Activated CD8-positive, alpha-beta memory T cell treated with anti-CD3 and anti-CD28 coated beads for 4 hours (primary cell): Measurements from ENCODE around the gene CLCN4.

Source experiments
- DNase-seq, 2 donors: peaks; one replicate each; pipeline ENCODE4 v3.0.0-alpha.2; 2020; ENCODE audit warnings: low read depth in 2 of 2

Gene CLCN4

DNA sequence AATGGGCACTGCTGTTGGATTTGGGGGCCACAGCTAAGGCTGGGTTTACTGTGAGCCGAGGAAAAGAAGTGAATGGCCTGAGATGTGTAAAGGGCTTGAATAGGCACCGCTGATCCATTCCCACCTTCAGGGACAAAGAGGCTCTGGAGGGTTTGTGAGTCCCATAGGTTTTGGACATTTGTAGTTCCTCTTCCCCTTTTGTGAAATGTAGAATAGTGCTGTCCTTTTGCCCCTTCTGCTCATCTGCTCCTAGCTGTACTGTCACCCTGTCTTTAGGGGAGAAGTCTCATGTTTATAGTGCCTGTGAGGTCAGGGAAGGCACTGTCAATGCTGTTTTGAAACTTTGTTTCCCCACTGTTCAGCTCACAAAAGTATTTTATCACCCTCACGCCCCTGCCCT is 26.4 kb upstream of the CLCN4 start:
- DNase-seq = no peak

GRCh38 chrX:10133980-10134676 is 22.6 kb upstream of the CLCN4 start:
- no peak for DNase-seq

DNA sequence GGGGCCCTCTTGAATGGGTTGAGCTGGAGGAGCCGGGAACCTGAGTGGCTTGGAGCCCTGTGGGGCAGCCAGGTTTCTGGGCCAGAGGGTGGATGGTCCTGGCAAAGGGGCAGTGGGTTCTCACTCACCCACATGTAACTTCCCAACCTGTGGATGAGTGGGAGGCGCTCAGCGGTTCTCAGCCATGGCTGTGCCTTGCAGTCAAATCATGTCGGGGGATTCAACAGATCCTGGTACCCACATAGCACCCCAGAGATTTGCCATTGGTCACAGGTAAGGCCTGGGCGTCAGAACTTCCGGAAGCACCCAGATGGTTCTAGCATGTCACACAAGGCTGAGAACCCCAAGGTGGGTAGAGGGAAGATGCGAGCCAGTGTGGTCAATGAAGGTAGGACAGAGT is 21.9 kb upstream of the CLCN4 start:
- no peak for DNase-seq

- no peak for DNase-seq
Observed at GRCh38 chrX:10135561-10136399, 21.0 kb upstream of the CLCN4 start.

GRCh38 chrX:10138726-10139125 is 18.0 kb upstream of the CLCN4 start:
- no peak for DNase-seq

GRCh38 chrX:10140264-10140663 is 16.5 kb upstream of the CLCN4 start:
- no peak for DNase-seq

- DNase-seq = no peak
Observed at GRCh38 chrX:10142041-10142599, 14.7 kb upstream of the CLCN4 start.

GRCh38 chrX:10143071-10143983 is 13.4 kb upstream of the CLCN4 start:
- no peak for DNase-seq

DNA sequence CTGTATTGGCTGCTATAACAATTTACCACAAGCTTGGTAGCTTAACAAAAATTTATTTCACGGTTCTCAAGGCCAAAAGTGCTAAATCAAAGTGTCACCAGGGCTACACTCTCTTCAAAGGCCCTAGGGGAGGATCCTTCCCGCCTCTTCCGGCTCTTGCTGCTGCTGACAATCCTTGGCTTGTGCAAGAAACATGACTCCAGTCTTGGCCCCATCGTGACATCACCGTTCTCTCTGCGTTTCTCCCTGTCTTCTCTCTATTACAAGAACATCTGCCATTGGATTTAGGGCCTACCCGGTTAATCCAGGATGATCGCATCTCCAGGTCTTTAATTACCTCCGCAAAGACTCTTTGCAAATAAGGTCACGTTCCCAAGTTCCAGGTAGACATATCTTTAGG is 10.4 kb upstream of the CLCN4 start:
- DNase-seq = no peak

GRCh38 chrX:10152086-10152485 is 4.7 kb upstream of the CLCN4 start:
- DNase-seq = no peak

DNA sequence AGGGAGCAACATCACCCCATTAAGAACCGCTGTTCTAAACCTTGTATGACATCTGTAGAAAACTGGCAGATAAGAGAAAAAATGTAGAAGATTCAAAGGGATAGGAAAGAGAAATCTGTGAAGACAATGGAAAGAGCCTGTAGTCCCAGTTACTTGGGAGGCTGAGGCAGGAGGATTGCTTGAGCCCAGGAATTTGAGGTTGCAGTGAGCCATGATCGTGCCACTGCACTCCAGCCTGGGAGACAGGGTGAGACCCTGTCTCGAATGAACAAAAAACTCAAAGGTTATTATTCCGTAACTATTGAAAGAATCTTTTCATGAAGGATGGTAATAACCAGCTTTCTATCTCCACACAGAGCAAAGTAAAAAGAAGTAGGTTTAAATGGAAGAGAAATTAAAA is 1.6 kb upstream of the CLCN4 start:
- DNase-seq = no peak

GRCh38 chrX:10157032-10157341 is 212 bp downstream of the CLCN4 start:
- DNase-seq = no peak

DNA sequence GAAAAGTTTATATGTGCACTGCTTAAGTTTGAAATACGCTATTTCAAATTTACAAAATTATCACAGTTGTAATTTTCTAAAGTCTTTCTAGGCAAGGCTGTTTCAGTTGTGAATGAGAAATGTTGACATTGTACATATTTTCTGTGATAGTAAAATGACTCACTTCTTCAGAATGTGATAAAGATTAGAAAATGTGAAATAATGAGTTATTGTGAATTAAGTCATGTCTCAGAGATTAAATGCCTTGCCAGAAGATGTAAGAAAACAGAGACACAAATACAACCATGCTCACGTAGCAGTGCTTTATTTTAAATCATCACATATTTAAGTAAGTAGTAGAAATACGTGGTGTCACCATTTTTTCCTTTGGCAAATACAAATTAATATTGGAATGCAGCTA is 768 bp downstream of the CLCN4 start:
- no peak for DNase-seq

- DNase-seq = no peak
Observed at GRCh38 chrX:10158279-10159144, 1.7 kb downstream of the CLCN4 start.

DNA sequence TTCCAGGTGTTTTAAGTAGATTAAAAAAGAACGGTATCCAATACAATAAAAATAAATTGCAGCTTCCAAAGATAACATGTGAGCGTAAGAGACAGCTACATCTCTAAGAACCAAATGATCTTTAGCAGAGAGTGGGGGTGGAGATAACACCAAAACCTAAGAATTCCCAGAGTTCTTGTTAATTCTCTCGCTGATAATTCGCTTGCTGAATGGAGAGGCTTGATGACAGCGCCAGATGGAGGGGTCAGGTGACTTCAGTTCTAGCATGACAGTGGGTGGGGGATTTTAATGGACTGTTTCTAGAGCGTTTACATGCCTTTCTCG is 2.3 kb downstream of the CLCN4 start:
- DNase-seq = no peak

GRCh38 chrX:10160211-10160610 is 3.4 kb downstream of the CLCN4 start:
- no peak for DNase-seq

- no peak for DNase-seq
Observed at GRCh38 chrX:10163031-10163430, 6.3 kb downstream of the CLCN4 start.

GRCh38 chrX:10164879-10165278 is 8.1 kb downstream of the CLCN4 start:
- DNase-seq = no peak

DNA sequence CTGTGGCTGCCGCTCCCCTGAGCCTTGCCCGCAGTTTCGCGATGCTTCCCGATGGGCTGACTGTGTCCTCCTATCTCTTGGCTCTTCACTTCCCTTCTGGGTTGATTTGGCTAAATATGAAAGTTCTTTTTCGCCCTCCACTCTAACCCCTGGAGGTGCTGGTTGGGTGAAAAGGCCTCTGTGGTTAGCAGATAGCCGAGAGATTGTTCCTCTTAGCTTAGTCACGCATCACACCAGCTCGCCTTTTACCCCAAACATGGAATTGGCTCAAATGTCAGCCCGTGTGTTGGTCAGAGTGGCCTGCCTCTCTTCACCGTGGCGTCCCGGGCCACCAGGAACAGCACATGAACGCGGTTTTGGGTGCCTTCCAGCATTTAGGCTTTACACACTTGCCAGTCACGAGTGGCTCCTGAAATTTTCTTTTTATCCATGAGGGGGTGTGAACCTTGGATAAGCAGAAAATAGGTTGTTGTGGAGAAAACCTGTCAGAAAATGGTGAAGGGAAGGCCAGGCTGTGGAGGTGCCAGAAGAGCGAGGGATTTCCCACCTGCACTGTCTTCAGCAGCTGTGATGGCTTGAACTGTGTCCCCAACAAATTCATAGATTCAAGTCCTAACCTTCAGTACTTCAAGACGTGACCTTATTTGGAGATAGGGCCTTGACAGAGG is 8.9 kb downstream of the CLCN4 start:
- DNase-seq = no peak

GRCh38 chrX:10166248-10166716 is 9.5 kb downstream of the CLCN4 start:
- DNase-seq = no peak

DNA sequence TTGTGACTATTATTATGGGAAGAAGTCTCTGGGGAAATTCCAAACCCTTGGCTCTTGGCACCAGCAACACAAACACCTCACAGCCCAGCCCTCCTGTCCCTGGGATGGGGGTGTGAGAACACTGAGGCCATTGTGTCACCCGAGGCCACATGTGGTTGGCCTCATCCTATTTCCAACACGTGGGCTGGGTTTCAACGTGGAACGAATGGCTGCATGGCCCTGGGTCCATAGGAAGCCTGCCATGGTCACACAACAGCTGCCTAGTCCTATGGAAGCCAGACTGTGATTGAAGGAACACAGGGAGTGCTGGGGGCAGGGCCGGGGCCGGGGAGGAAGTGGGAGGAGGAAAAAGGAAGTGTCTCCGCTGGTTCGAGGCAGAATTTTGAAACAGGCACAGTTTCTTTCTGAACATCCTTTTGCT is 10.0 kb downstream of the CLCN4 start:
- DNase-seq = no peak
